HG03066 (cell line): ENCODE results near the gene TSPAN4.

Source experiments
- ATAC-seq: cut with Tn5 transposase; IDR thresholded peaks from one replicate; pipeline ENCODE4 v1.9.1; 2021; ENCODE audit warnings: low read depth; ENCODE audit not compliant: unreplicated experiment

TSPAN4 gene

GRCh38 chr11:862081-862661 is 19.5 kb downstream of the TSPAN4 start:
- no peak for ATAC-seq

- no peak for ATAC-seq
These were observed 20.0 kb downstream of the TSPAN4 start for GRCh38 chr11:862696-863022.

- no peak for ATAC-seq
These were observed 20.6 kb downstream of the TSPAN4 start for GRCh38 chr11:863023-863909.

GRCh38 chr11:863910-864827 is 21.5 kb downstream of the TSPAN4 start:
- no peak for ATAC-seq

GRCh38 chr11:864898-865297 is 22.2 kb downstream of the TSPAN4 start:
- ATAC-seq = no peak

GRCh38 chr11:865462-866430 is 23.1 kb downstream of the TSPAN4 start:
- no peak for ATAC-seq

GRCh38 chr11:866481-866880 is 23.8 kb downstream of the TSPAN4 start:
- no peak for ATAC-seq

GRCh38 chr11:867856-868358 is 25.3 kb downstream of the TSPAN4 start:
- no peak for ATAC-seq

- no peak for ATAC-seq
These were observed 25.7 kb downstream of the TSPAN4 start for GRCh38 chr11:868394-868793.

- ATAC-seq = no peak
These were observed 26.1 kb downstream of the TSPAN4 start for GRCh38 chr11:868802-869201.

- ATAC-seq = no peak
These were observed 26.9 kb downstream of the TSPAN4 start for GRCh38 chr11:869399-870126.

GRCh38 chr11:870127-870413 is 27.4 kb downstream of the TSPAN4 start:
- no peak for ATAC-seq

GRCh38 chr11:870418-870817 is 27.8 kb downstream of the TSPAN4 start:
- ATAC-seq = no peak

GRCh38 chr11:871472-871871 is 28.8 kb downstream of the TSPAN4 start:
- no peak for ATAC-seq

- ATAC-seq = no peak
These were observed 30.1 kb downstream of the TSPAN4 start for GRCh38 chr11:872799-873198.

GRCh38 chr11:873706-874105 is 31.1 kb downstream of the TSPAN4 start:
- no peak for ATAC-seq

- no peak for ATAC-seq
These were observed 32.6 kb downstream of the TSPAN4 start for GRCh38 chr11:875203-875602.

GRCh38 chr11:875769-876301 is 33.2 kb downstream of the TSPAN4 start:
- no peak for ATAC-seq

- ATAC-seq = no peak
These were observed 33.9 kb downstream of the TSPAN4 start for GRCh38 chr11:876545-876944.
